IMR-90 (cell line): ENCODE measurements around the gene RUNX2. TPM values are rescaled to one million over a fixed set of nuclear protein-coding genes. Genes with fewer than 3 reads are reported as not detected.

Experiments used
- ATAC-seq: fragments of 200-7000 bp; cut with Tn5 transposase; 2 replicates; pipeline ENCODE4 v1.9.1; 2020; ENCODE audit warnings: low read depth, mild to moderate bottlenecking, moderate library complexity
- BruUV-seq: library from RNA; stranded (reverse); fragments of 400-500 nt; replicated peaks from 2 replicates; lab custom pipeline; 2021; lab: Mats Ljungman, UMichigan
- CTCF ChIA-PET: fragments of 300-600 bp; formaldehyde crosslinking; extraction: SDS; loops from one replicate; lab custom pipeline; 2021; ENCODE audit warnings: antibody characterized with exemption; lab: Yijun Ruan, JAX
- POLR2A ChIA-PET: fragments of 300-600 bp; sonication (Branson Sonifier 250); formaldehyde crosslinking; loops from one replicate; lab custom pipeline; 2022; ENCODE audit warnings: antibody characterized with exemption; ENCODE audit not compliant: unreplicated experiment; lab: Charles Lee
- DNase-seq: peaks from one replicate; pipeline ENCODE4 v3.0.0; 2013
- H2AFZ ChIP-seq: replicated peaks from 2 replicates; pipeline ENCODE3; 2013; ENCODE audit warnings: low read length, mild to moderate bottlenecking; ENCODE audit not compliant: poor library complexity
- H2AK5ac ChIP-seq: 2 replicates; pipeline ENCODE4 v1.6.1; 2013; ENCODE audit warnings: low read depth, low read length, inconsistent platforms
- H2AK9ac ChIP-seq: replicated peaks from 2 replicates; pipeline ENCODE3; 2013; ENCODE audit warnings: mild to moderate bottlenecking, low read depth, low read length, moderate library complexity; ENCODE audit not compliant: poor library complexity
- H2BK120ac ChIP-seq: 2 replicates; pipeline ENCODE4 v1.6.1; 2013; ENCODE audit warnings: low read depth, low read length, inconsistent platforms
- H2BK15ac ChIP-seq: 3 replicates; pipeline ENCODE4 v1.6.1; 2013; ENCODE audit warnings: low read depth, low read length, inconsistent platforms
- H2BK20ac ChIP-seq: 2 replicates; pipeline ENCODE4 v1.6.1; 2013; ENCODE audit warnings: low read depth, mild to moderate bottlenecking, inconsistent platforms, low read length, moderate library complexity
- H2BK5ac ChIP-seq: 2 replicates; pipeline ENCODE4 v1.6.1; 2013; ENCODE audit warnings: mild to moderate bottlenecking, low read depth, low read length, inconsistent platforms; ENCODE audit not compliant: poor library complexity, severe bottlenecking
- H3K14ac ChIP-seq: replicated peaks from 2 replicates; pipeline ENCODE4 v1.6.1; 2013; ENCODE audit warnings: low read depth, low read length, inconsistent platforms
- H3K18ac ChIP-seq: 2 replicates; pipeline ENCODE4 v1.6.1; 2013; ENCODE audit warnings: low read depth, low read length, control low read depth
- H3K23ac ChIP-seq: 2 replicates; pipeline ENCODE4 v1.6.1; 2013; ENCODE audit warnings: low read depth, low read length, inconsistent platforms
- H3K27ac ChIP-seq: 2 replicates; pipeline ENCODE4 v1.5.1; 2013; ENCODE audit warnings: mild to moderate bottlenecking, control low read depth, low read length; ENCODE audit not compliant: insufficient read depth
- H3K27me3 ChIP-seq: 2 replicates; pipeline ENCODE4 v1.6.1; 2013; ENCODE audit warnings: low read length; ENCODE audit not compliant: control insufficient read depth, insufficient read depth
- H3K36me3 ChIP-seq: 2 replicates; pipeline ENCODE4 v1.6.1; 2013; ENCODE audit warnings: low read length, mixed read lengths; ENCODE audit not compliant: control insufficient read depth, insufficient read depth
- H3K4ac ChIP-seq: 2 replicates; pipeline ENCODE4 v1.6.1; 2013; ENCODE audit warnings: low read depth, low read length, inconsistent platforms
- H3K4me1 ChIP-seq: 2 replicates; pipeline ENCODE4 v1.6.1; 2013; ENCODE audit warnings: low read length, mixed read lengths; ENCODE audit not compliant: control insufficient read depth, insufficient read depth
- H3K4me2 ChIP-seq: 2 replicates; pipeline ENCODE4 v1.6.1; 2013; ENCODE audit warnings: low read depth, mild to moderate bottlenecking, control low read depth, low read length, moderate library complexity
- H3K4me3 ChIP-seq: 2 replicates; pipeline ENCODE4 v1.5.1; 2013; ENCODE audit warnings: low read depth, mild to moderate bottlenecking, control low read depth, low read length, moderate library complexity; ENCODE audit not compliant: insufficient read depth
- H3K56ac ChIP-seq: 2 replicates; pipeline ENCODE4 v1.6.1; 2013; ENCODE audit warnings: low read length, inconsistent platforms; ENCODE audit not compliant: insufficient read depth; ENCODE audit errors: extremely low read depth
- H3K79me1 ChIP-seq, 2 experiments: 2 replicates each; pipeline ENCODE4 v1.6.1; 2013; ENCODE audit warnings: low read length in 2 of 2, inconsistent platforms in 1 of 2, low read depth in 1 of 2
- H3K9ac ChIP-seq: 2 replicates; pipeline ENCODE4 v1.6.1; 2013; ENCODE audit warnings: low read depth, low read length, control low read depth
- H3K9me1 ChIP-seq: 2 replicates; pipeline ENCODE4 v1.6.1; 2013; ENCODE audit warnings: low read length, inconsistent platforms; ENCODE audit not compliant: insufficient read depth
- H3K9me3 ChIP-seq: 2 replicates; pipeline ENCODE4 v1.6.1; 2013; ENCODE audit warnings: low read length; ENCODE audit not compliant: control insufficient read depth, insufficient read depth
- H4K20me1 ChIP-seq: 2 replicates; pipeline ENCODE4 v1.6.1; 2013; ENCODE audit warnings: low read length, inconsistent platforms; ENCODE audit not compliant: insufficient read depth
- H4K5ac ChIP-seq: 2 replicates; pipeline ENCODE4 v1.6.1; 2013; ENCODE audit warnings: mild to moderate bottlenecking, low read depth, low read length, control low read depth
- H4K8ac ChIP-seq, 2 experiments: 2 replicates each; pipeline ENCODE4 v1.6.1; 2013; ENCODE audit warnings: low read depth in 2 of 2, low read length in 2 of 2, control low read depth in 1 of 2, inconsistent platforms in 1 of 2
- H4K91ac ChIP-seq: 2 replicates; pipeline ENCODE4 v1.6.1; 2013; ENCODE audit warnings: low read depth, low read length, inconsistent platforms; ENCODE audit not compliant: insufficient read depth
- BHLHE40 ChIP-seq: fragments of 150-350 bp; IDR thresholded peaks from 2 replicates; pipeline ENCODE4 v1.6.1; 2016; ENCODE audit warnings: mild to moderate bottlenecking, low read depth, low read length
- CEBPB ChIP-seq: IDR thresholded peaks from 2 replicates; pipeline ENCODE4 v1.6.1; 2012; ENCODE audit warnings: low read depth, low read length, improper control_type of control experiment
- FOS ChIP-seq: fragments of 150-350 bp; IDR thresholded peaks from 2 replicates; pipeline ENCODE4 v1.6.1; 2016; ENCODE audit warnings: low read depth, low read length
- MAFK ChIP-seq: IDR thresholded peaks from 2 replicates; pipeline ENCODE4 v1.6.1; 2012; ENCODE audit warnings: low read depth, low read length, improper control_type of control experiment
- MAZ ChIP-seq: IDR thresholded peaks from 2 replicates; pipeline ENCODE4 v1.6.1; 2012; ENCODE audit warnings: low read depth, mild to moderate bottlenecking, low read length, improper control_type of control experiment, moderate library complexity, borderline replicate concordance
- NFE2L2 ChIP-seq: fragments of 150-350 bp; IDR thresholded peaks from 2 replicates; pipeline ENCODE4 v1.6.1; 2016; ENCODE audit warnings: low read depth, mild to moderate bottlenecking, low read length
- POLR2A ChIP-seq: IDR thresholded peaks from 2 replicates; pipeline ENCODE4 v1.6.1; 2012; ENCODE audit warnings: mild to moderate bottlenecking, low read depth, low read length
- RAD21 ChIP-seq: IDR thresholded peaks from 2 replicates; pipeline ENCODE4 v1.6.1; 2012; ENCODE audit warnings: low read length, improper control_type of control experiment
- RCOR1 ChIP-seq: IDR thresholded peaks from 2 replicates; pipeline ENCODE4 v1.6.1; 2012; ENCODE audit warnings: mild to moderate bottlenecking, low read length, improper control_type of control experiment; ENCODE audit not compliant: insufficient replicate concordance
- RFX5 ChIP-seq: IDR thresholded peaks from 2 replicates; pipeline ENCODE4 v1.8.0; 2012; ENCODE audit warnings: low read depth, mild to moderate bottlenecking, low read length, moderate library complexity
- SMC3 ChIP-seq: fragments of 150-350 bp; IDR thresholded peaks from 2 replicates; pipeline ENCODE4 v1.6.1; 2016; ENCODE audit warnings: low read depth, mild to moderate bottlenecking, antibody characterized with exemption, low read length, moderate library complexity
- WGBS, 2 experiments: methylation state at CpG; one replicate each; pipeline versions ENCODE4 v1.1.5 to v1.1.7; 2013; ENCODE audit warnings: missing lambda C conversion rate in 2 of 2; ENCODE audit not compliant: insufficient read length in 1 of 2; ENCODE audit errors: extremely low coverage in 2 of 2; 5-methylcytosine and 5-hydroxymethylcytosine counted together
- dilution Hi-C: fragments of 300-500 bp; cut with HindIII; formaldehyde crosslinking; loops from one replicate; pipeline ENCODE4 v1.14.3; 2018; ENCODE audit warnings: low sequenced_read_pairs; ENCODE audit not compliant: unreplicated experiment
- in situ Hi-C: fragments of 300-500 bp; cut with MboI; formaldehyde crosslinking; loops from 3 replicates; pipeline ENCODE4 v1.14.3; 2019; ENCODE audit warnings: low sequenced_read_pairs, inconsistent platforms, mixed read lengths
- intact Hi-C: fragments of 100-400 bp; cut with micrococcal nuclease; formaldehyde crosslinking; loops from 2 replicates; pipeline ENCODE4 v1.10.0; 2022
- polyA plus RNA-seq, 3 experiments: library from polyadenylated mRNA; depleted of rRNA; stranded (reverse); fragments of >200 nt; gene quantifications; 2 replicates each; pipeline ENCODE4 v1.2.3, GENCODE V29; 2012; ENCODE audit warnings: low replicate concordance in 1 of 3
- total RNA-seq: library from RNA; depleted of rRNA; stranded (reverse); fragments of >200 nt; gene quantifications from 2 replicates; pipeline ENCODE4 v1.2.3, GENCODE V29; 2012
- TF ChIP-seq, protein P1 (sequence below): conservative IDR thresholded peaks from 2 replicates; pipeline ENCODE4 v1.5.1; 2012; ENCODE audit warnings: mild to moderate bottlenecking, low read depth, low read length, improper control_type of control experiment
- TF ChIP-seq, protein P2 (sequence below): fragments of 150-350 bp; IDR thresholded peaks from 2 replicates; pipeline ENCODE4 v1.6.1; 2017; ENCODE audit warnings: mild to moderate bottlenecking, antibody characterized with exemption, low read length, low read depth
- TF ChIP-seq, protein P3 (sequence below): fragments of 150-350 bp; IDR thresholded peaks from 2 replicates; pipeline ENCODE4 v1.6.1; 2016; ENCODE audit warnings: low read depth, mild to moderate bottlenecking, low read length, moderate library complexity, borderline replicate concordance

The RUNX2 gene
- total and polyA plus RNA-seq, 2 of the 4 experiments (the other 2 are of a cell fraction): 2.3 to 4.7 TPM

DNA sequence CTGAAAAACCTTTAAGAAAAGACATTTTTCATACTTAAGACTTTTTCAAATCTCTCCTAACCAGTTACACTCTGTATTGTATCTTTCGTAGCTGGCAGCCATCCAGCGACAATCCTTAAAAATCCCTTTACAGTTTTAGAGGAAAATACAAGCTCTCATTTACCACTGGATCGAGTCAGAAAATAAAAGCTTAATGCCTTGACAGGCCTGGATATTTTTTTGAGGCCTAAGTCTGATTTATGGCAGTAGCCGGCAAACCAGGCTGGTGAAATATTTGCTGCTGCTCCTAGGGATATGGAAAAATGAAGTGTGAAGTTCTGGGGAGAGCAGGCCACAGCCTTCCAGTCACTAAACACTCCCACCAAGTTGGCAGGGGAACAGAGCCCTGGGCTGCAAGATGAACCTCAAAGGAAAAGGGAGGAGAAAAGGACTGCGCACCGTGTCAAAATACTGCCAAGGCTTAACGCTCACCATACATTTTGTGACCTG, 262.6 kb downstream of the RUNX2 start:
- H4K8ac ChIP-seq: peak overlapping the region; percentile 41 to 47; a peak in 3 of 4 replicates
- no peak overlapping the region for H3K9ac ChIP-seq
- H3K27ac ChIP-seq: no peak overlapping the region
- BruUV-seq: no TSS peak
- H3K4me2 ChIP-seq: peak overlapping the region; percentile 15; the same call in 1 of the 2 replicates
- H2AK9ac ChIP-seq: no peak overlapping the region
- no peaks in the 10 kb centered on the region for H4K20me1 ChIP-seq
- H2BK5ac ChIP-seq: peak overlapping the region; percentile 37
- H2AK5ac ChIP-seq: no peak overlapping the region
- peak overlapping the region; percentile 48 for H2AFZ ChIP-seq
- peak overlapping the region; percentile 44 for H2BK120ac ChIP-seq
- H3K14ac ChIP-seq: peak overlapping the region; percentile 11
- peak overlapping the region; percentile 36 for H3K4ac ChIP-seq
- no peaks in the 10 kb centered on the region for H3K79me1 ChIP-seq
- no peaks in the 10 kb centered on the region for H3K27me3 ChIP-seq
- peak overlapping the region; percentile 47; the same call in 1 of the 3 replicates for H2BK15ac ChIP-seq
- CTCF ChIA-PET: no interaction called here
- no peaks in the 10 kb centered on the region for H3K36me3 ChIP-seq
- ATAC-seq: peak; percentile 68
- peaks cover 9% of the 10 kb centered on the region for H3K9me1 ChIP-seq
- TF ChIP-seq CEBPB (no peak), RFX5 (no peak), RAD21 (no peak), FOS (no peak), SMC3 (no peak), MAFK (no peak), RCOR1 (no peak), BHLHE40 (no peak), POLR2A (no peak), NFE2L2 (no peak), MAZ (no peak)
- TF ChIP-seq, protein P1, sequence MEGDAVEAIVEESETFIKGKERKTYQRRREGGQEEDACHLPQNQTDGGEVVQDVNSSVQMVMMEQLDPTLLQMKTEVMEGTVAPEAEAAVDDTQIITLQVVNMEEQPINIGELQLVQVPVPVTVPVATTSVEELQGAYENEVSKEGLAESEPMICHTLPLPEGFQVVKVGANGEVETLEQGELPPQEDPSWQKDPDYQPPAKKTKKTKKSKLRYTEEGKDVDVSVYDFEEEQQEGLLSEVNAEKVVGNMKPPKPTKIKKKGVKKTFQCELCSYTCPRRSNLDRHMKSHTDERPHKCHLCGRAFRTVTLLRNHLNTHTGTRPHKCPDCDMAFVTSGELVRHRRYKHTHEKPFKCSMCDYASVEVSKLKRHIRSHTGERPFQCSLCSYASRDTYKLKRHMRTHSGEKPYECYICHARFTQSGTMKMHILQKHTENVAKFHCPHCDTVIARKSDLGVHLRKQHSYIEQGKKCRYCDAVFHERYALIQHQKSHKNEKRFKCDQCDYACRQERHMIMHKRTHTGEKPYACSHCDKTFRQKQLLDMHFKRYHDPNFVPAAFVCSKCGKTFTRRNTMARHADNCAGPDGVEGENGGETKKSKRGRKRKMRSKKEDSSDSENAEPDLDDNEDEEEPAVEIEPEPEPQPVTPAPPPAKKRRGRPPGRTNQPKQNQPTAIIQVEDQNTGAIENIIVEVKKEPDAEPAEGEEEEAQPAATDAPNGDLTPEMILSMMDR: no peak
- TF ChIP-seq, protein P2, sequence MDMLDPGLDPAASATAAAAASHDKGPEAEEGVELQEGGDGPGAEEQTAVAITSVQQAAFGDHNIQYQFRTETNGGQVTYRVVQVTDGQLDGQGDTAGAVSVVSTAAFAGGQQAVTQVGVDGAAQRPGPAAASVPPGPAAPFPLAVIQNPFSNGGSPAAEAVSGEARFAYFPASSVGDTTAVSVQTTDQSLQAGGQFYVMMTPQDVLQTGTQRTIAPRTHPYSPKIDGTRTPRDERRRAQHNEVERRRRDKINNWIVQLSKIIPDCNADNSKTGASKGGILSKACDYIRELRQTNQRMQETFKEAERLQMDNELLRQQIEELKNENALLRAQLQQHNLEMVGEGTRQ: no peak
- TF ChIP-seq, protein P3, sequence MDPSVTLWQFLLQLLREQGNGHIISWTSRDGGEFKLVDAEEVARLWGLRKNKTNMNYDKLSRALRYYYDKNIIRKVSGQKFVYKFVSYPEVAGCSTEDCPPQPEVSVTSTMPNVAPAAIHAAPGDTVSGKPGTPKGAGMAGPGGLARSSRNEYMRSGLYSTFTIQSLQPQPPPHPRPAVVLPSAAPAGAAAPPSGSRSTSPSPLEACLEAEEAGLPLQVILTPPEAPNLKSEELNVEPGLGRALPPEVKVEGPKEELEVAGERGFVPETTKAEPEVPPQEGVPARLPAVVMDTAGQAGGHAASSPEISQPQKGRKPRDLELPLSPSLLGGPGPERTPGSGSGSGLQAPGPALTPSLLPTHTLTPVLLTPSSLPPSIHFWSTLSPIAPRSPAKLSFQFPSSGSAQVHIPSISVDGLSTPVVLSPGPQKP: no peak
- no peaks in the 10 kb centered on the region for H3K9me3 ChIP-seq
- H3K56ac ChIP-seq: peak overlapping the region; percentile 57
- intact Hi-C loops: no loop called here
- POLR2A ChIA-PET: no interaction called here
- no peak overlapping the region; the same call in 1 of the 2 replicates for H4K5ac ChIP-seq
- peak overlapping the region; percentile 37 for H4K91ac ChIP-seq
- 0 out of 2 replicates have a peak overlapping the region, but pooled peaks have one; percentile 19 for H3K18ac ChIP-seq
- peak overlapping the region; percentile 13; the same call in 1 of the 2 replicates for H3K23ac ChIP-seq
- in situ Hi-C loops: no loop called here
- H3K4me1 ChIP-seq: peaks cover 13% of the 10 kb centered on the region
- DNase-seq: peak; percentile 28
- 0% methylated on average over 1 of the region's 7 CpGs; no CpG with 5 or more reads in 1 of the 2 experiments for WGBS, 2 experiments
- H2BK20ac ChIP-seq: peak overlapping the region; percentile 29; the same call in 1 of the 2 replicates
- H3K4me3 ChIP-seq: no peak overlapping the region
- dilution Hi-C loops: no loop called here
